Small intestine (tissue), 7 donors: ENCODE data around the gene MRGPRG. TPM values are rescaled to one million over a fixed set of nuclear protein-coding genes. Genes with fewer than 3 reads are reported as not detected.
A peak's percentile ranks its signal among the peaks of the same experiment; 100 is the strongest.

Experiments used
- DNase-seq, 2 donors: peaks; one replicate each; pipeline versions ENCODE4 v3.0.0 to v3.0.0-alpha.2; 2013
- FAIRE-seq: peaks from 2 replicates; lab custom pipeline; 2012; peaks lifted over from hg19 to GRCh38; lab: Jason Lieb, UNC
- H3K27ac ChIP-seq, 3 donors: one replicate each; pipeline ENCODE4 v1.5.1; 2013; ENCODE audit warnings: low read length in 2 of 3, mild to moderate bottlenecking in 2 of 3, control low read depth in 1 of 3, inconsistent platforms in 1 of 3, low read depth in 1 of 3, moderate library complexity in 1 of 3
- H3K27me3 ChIP-seq, 3 donors: one replicate each; pipeline ENCODE4 v1.6.1; 2013; ENCODE audit warnings: low read length in 3 of 3, inconsistent platforms in 1 of 3; ENCODE audit not compliant: control insufficient read depth in 3 of 3, insufficient read depth in 3 of 3
- H3K36me3 ChIP-seq, 3 donors: one replicate each; pipeline ENCODE4 v1.6.1; 2013; ENCODE audit warnings: low read length in 3 of 3, inconsistent platforms in 1 of 3, low read depth in 1 of 3, mild to moderate bottlenecking in 1 of 3, moderate library complexity in 1 of 3; ENCODE audit not compliant: control insufficient read depth in 3 of 3, insufficient read depth in 2 of 3
- H3K4me1 ChIP-seq, 3 donors: one replicate each; pipeline ENCODE4 v1.6.1; 2013; ENCODE audit warnings: low read length in 2 of 3, inconsistent platforms in 1 of 3, low read depth in 1 of 3, mild to moderate bottlenecking in 1 of 3, moderate library complexity in 1 of 3; ENCODE audit not compliant: control insufficient read depth in 3 of 3, insufficient read depth in 2 of 3
- H3K4me3 ChIP-seq, 3 donors: one replicate each; pipeline ENCODE4 v1.5.1; 2013; ENCODE audit warnings: low read length in 3 of 3, control low read depth in 1 of 3, inconsistent platforms in 1 of 3, low read depth in 1 of 3, mild to moderate bottlenecking in 1 of 3, moderate library complexity in 1 of 3
- H3K9me3 ChIP-seq, 2 donors: one replicate each; pipeline ENCODE4 v1.6.1; 2013; ENCODE audit warnings: low read depth in 1 of 2, low read length in 1 of 2; ENCODE audit not compliant: control insufficient read depth in 2 of 2, insufficient read depth in 1 of 2
- WGBS, 3 donors: extraction: QIAGEN DNeasy Blood & Tissue Kit; methylation state at CpG; one replicate each; pipeline ENCODE4 v1.1.7; 2013; 5-methylcytosine and 5-hydroxymethylcytosine counted together
- polyA plus RNA-seq, 4 donors: library from polyadenylated mRNA; stranded (reverse) in 3 of 4; unstranded in 1 of 4; fragments of 200-250 nt in 3 of 4; fragments of 120-200 nt in 1 of 4; gene quantifications; one replicate each; pipeline versions ENCODE4 v1.2.1 to v1.2.3, GENCODE V29; 2013
- donor health status: healthy with polysubstance abuse.
- donor health status: control.
- donor health status: control.
- donor health status: Bipolar disorder and iron deficiency.
- donor health status: healthy.

MRGPRG gene
- polyA plus RNA-seq, 4 donors: not detected

- no peak for FAIRE-seq
- no peak overlapping the region for H3K27ac ChIP-seq
- no peaks in the 10 kb centered on the region for H3K9me3 ChIP-seq
- H3K36me3 ChIP-seq: no peaks in the 10 kb centered on the region
- H3K27me3 ChIP-seq: peaks cover 3 to 50% (median 27%) of the 10 kb centered on the region in 3 donors
- H3K4me3 ChIP-seq: no peak overlapping the region
- peaks cover 0 to 13% (median 0%) of the 10 kb centered on the region in 3 donors for H3K4me1 ChIP-seq
- 62 to 74% (median 69%) methylated on average over 10 to 12 of the region's 12 CpGs for WGBS, 3 donors
- DNase-seq: no peak
Measured at GRCh38 chr11:3200388-3201111, 18.1 kb downstream of the MRGPRG start.

DNA sequence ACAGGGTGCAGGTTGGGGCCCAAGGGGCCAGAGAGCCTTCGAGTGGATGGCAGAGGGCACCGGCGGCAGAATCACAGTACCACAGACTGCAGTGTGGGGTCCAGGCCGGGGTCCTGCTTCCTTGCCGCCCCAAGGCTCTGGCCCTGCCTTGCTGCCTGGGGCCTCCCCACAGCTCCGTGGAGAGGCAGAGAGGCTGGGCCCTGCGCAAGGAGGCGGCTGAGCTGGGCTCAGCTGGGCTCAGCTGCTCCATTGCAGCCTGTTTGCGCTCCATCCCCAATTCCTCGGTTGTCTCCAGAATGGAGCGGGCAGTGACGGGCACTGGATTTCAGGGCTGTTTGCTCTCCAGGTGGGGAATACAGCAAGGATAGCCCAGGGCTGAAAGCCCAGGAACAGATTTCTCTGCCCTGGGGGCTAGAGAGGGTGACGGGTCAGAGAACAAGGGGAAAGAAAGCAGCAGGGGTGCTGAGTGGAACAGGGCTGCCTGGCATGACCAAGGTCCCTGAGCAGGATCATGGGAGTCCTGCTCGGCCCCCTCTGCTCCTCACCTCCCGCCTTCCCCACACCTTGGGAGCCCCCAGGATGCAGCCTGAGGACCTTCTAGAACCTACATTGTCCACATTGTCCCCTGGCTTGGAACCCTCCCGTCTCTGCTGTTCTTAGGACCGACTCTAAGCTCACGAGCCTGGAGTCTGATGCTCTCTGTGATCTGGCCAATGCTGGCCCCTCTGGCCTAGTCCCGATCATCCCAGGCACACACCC lies 18.9 kb downstream of the MRGPRG start:
- Histone ChIP-seq H3K27me3 (peaks cover 3 to 46% (median 27%) of the 10 kb centered on the region in 3 donors), H3K4me1 (peaks cover 0 to 13% (median 0%) of the 10 kb centered on the region in 3 donors), H3K9me3 (no peaks in the 10 kb centered on the region), H3K4me3 (no peak overlapping the region), H3K36me3 (no peaks in the 10 kb centered on the region), H3K27ac (no peak overlapping the region)
- 62 to 76% (median 64%) methylated on average over 15 to 19 of the region's 19 CpGs for WGBS, 3 donors
- no peak for DNase-seq
- no peak for FAIRE-seq

- no peak for FAIRE-seq
- WGBS, 3 donors: 79 to 88% (median 81%) methylated on average over 15 of the region's 15 CpGs
Measured at GRCh38 chr11:3198815-3199214, 19.8 kb downstream of the MRGPRG start.

DNA sequence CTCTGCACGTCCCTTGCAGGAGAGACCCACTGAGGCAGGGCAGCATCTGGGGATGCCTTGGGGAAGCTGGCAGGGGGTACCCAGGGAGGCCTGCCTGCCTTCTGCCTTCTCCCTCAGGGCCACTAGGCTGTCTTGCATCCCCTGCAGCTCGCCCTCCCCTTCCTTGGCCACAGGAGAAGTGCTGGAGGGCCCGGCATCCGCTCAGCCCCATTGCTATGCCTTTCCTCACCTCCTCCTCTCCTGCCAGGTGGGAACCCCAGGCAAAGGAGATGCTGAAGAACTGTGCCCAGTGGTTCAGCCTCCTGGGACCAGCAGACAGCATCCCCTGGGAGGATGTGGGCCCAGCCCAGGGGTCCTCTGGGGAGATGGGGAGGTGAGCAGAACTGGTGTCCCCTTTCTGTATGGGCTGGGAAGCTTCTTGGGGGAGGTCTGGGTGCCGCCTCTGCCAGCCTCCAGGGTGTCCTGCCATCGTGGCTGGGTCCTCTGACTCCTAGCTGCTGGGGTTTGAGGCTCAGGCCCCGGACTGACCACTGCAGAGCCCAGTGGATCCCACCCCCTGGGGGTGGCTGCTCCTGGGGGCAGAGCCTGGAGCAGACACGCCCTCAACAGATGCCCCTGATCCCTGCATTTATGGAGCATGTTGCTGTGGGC lies 20.6 kb downstream of the MRGPRG start:
- DNase-seq (no peak), FAIRE-seq (no peak)
- no peaks in the 10 kb centered on the region for H3K9me3 ChIP-seq
- H3K4me1 ChIP-seq: peaks cover 0 to 13% (median 0%) of the 10 kb centered on the region in 3 donors
- WGBS, 3 donors: 66 to 73% (median 69%) methylated on average over 8 of the region's 8 CpGs
- no peak overlapping the region for H3K4me3 ChIP-seq
- H3K27me3 ChIP-seq: peaks cover 3 to 28% (median 20%) of the 10 kb centered on the region in 3 donors
- no peak overlapping the region for H3K27ac ChIP-seq
- H3K36me3 ChIP-seq: no peaks in the 10 kb centered on the region

More at GRCh38 chr11:3198815-3199214, 19.8 kb downstream of the MRGPRG start:
- no peak overlapping the region for H3K4me3 ChIP-seq
- no peak overlapping the region for H3K27ac ChIP-seq
- no peak for DNase-seq
- no peaks in the 10 kb centered on the region for H3K36me3 ChIP-seq
- H3K9me3 ChIP-seq: no peaks in the 10 kb centered on the region
- peaks cover 0 to 13% (median 0%) of the 10 kb centered on the region in 3 donors for H3K4me1 ChIP-seq
- peaks cover 3 to 37% (median 27%) of the 10 kb centered on the region in 3 donors for H3K27me3 ChIP-seq

- H3K9me3 ChIP-seq: no peaks in the 10 kb centered on the region
- H3K4me3 ChIP-seq: no peak overlapping the region
- peaks cover 0 to 13% (median 0%) of the 10 kb centered on the region in 3 donors for H3K4me1 ChIP-seq
- WGBS, 3 donors: 81 to 83% (median 82%) methylated on average over 10 to 11 of the region's 11 CpGs
- no peak for DNase-seq
- H3K36me3 ChIP-seq: no peaks in the 10 kb centered on the region
- no peak for FAIRE-seq
- peaks cover 3 to 20% (median 13%) of the 10 kb centered on the region in 3 donors for H3K27me3 ChIP-seq
- H3K27ac ChIP-seq: no peak overlapping the region
Measured at GRCh38 chr11:3197044-3197695, 21.4 kb downstream of the MRGPRG start.

DNA sequence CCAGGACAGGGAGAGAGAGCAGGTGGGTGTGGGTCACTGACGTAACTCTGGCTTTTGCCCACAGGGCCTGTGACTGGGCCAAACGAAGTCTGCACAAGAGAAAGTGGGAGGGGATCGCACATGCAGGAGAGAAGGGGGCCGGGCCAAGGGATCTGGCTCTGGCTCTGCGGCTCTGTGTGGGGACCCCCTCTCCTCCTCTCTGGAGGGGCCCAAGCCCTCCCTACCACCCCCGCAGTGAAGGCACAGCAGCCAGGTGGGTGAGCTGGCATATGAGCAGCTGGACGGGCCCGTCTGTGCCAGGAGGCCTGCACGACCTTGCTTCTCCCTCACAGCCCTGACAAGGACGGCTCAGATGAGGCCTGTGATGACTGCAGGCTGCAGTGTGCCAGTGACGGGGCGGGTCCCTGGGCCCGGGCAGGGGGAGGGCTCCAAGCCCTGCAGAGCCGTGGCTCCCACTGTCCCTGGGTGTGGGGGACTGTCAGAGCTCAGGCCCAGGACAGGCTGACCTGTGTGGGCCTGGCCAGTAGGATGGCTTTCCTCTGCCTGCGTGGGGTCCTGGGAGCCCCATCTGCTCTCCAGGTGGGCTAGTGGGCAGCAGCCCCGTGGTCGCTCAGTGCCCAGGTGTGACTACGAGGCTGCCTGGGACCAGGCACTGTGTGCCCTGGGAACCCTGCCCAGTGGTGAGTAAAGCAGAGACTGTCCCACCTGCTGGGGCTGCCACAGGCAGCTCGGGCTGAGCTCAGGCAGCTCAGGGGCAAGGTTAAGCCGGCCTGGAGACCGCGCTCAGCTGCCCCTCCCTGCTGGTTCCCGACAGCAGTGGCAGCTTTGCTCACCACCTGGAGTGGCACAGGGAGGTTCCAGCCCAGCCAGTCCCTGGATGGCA lies 22.2 kb downstream of the MRGPRG start:
- Histone ChIP-seq H3K4me3 (no peak overlapping the region), H3K27me3 (peaks cover 3 to 12% (median 7%) of the 10 kb centered on the region in 3 donors), H3K4me1 (peaks cover 0 to 13% (median 0%) of the 10 kb centered on the region in 3 donors), H3K9me3 (no peaks in the 10 kb centered on the region), H3K27ac (no peak overlapping the region), H3K36me3 (no peaks in the 10 kb centered on the region)
- 73 to 83% (median 74%) methylated on average over 20 to 23 of the region's 23 CpGs for WGBS, 3 donors
- no peak for FAIRE-seq
- DNase-seq: no peak

GRCh38 chr11:3195251-3196160 lies 23.1 kb downstream of the MRGPRG start:
- Histone ChIP-seq H3K9me3 (no peaks in the 10 kb centered on the region), H3K36me3 (no peaks in the 10 kb centered on the region), H3K27me3 (peaks cover under 1 to 6% (median 4%) of the 10 kb centered on the region in 3 donors), H3K27ac (no peak overlapping the region), H3K4me1 (peaks cover 0 to 13% (median 0%) of the 10 kb centered on the region in 3 donors), H3K4me3 (no peak overlapping the region)
- 40 to 59% (median 48%) methylated on average over 22 of the region's 22 CpGs for WGBS, 3 donors
- DNase-seq: peak; percentile 22 to 68
- no peak for FAIRE-seq
